M059J (cell line): Measurements from ENCODE around the gene HOXD11. TPM values are rescaled to one million over a fixed set of nuclear protein-coding genes. Genes with fewer than 3 reads are reported as not detected.

Source experiments
- DNase-seq: peaks from one replicate; pipeline ENCODE4 v3.0.0-alpha.2; 2012; ENCODE audit warnings: low read depth
- total RNA-seq: library from RNA; depleted of rRNA; stranded (reverse); fragments of >200 nt; shearing (Covaris generic); gene quantifications from 2 replicates; pipeline ENCODE4 v1.2.3, GENCODE V29; 2014

HOXD11 gene
- total RNA-seq, 1 experiment from 2014 or later = 16.9 TPM

GRCh38 chr2:176081376-176081836, 25.7 kb upstream of the HOXD11 start:
- no peak for DNase-seq

- DNase-seq = no peak
Observed at GRCh38 chr2:176081837-176082524, 25.1 kb upstream of the HOXD11 start.

GRCh38 chr2:176082525-176082823, 24.6 kb upstream of the HOXD11 start:
- no peak for DNase-seq

- DNase-seq = no peak
Observed at GRCh38 chr2:176082824-176083751, 24.0 kb upstream of the HOXD11 start.

GRCh38 chr2:176083796-176084261, 23.3 kb upstream of the HOXD11 start, which contains the start of gene EVX2:
Gene EVX2 (minus strand): TSS chr2:176083962. CDS start chr2:176083776, 186 bp downstream.
- DNase-seq = no peak

GRCh38 chr2:176084611-176085119, 22.4 kb upstream of the HOXD11 start:
- DNase-seq = no peak

GRCh38 chr2:176085120-176085788, 21.8 kb upstream of the HOXD11 start:
- DNase-seq = no peak

- peak; percentile 48 for DNase-seq
Observed at GRCh38 chr2:176085861-176086771, 21.0 kb upstream of the HOXD11 start.

- DNase-seq = no peak
Observed at GRCh38 chr2:176087330-176088047, 19.6 kb upstream of the HOXD11 start.

GRCh38 chr2:176088048-176088936, 18.8 kb upstream of the HOXD11 start:
- DNase-seq = peak; percentile 47

GRCh38 chr2:176088937-176089842, 17.9 kb upstream of the HOXD11 start:
- no peak for DNase-seq

- no peak for DNase-seq
Observed at GRCh38 chr2:176089843-176090395, 17.2 kb upstream of the HOXD11 start.

GRCh38 chr2:176090862-176091261, 16.2 kb upstream of the HOXD11 start:
- no peak for DNase-seq

- no peak for DNase-seq
Observed at GRCh38 chr2:176091329-176092258, 15.5 kb upstream of the HOXD11 start.

- DNase-seq = peak; percentile 54
Observed at GRCh38 chr2:176092270-176093144, 14.6 kb upstream of the HOXD11 start, which contains the start of gene HOXD13. Gene HOXD13 (plus strand): TSS chr2:176092721. CDS start chr2:176092891, 170 bp downstream.
